GM21576 (cell line): ENCODE data around the gene APOBEC3F.
"Not testable (repeated sequence)": the region's sequence is repeated elsewhere in the genome, so short reads cannot be mapped to it uniquely, and the experiment has no call there.

Experiments
- ATAC-seq: cut with Tn5 transposase; IDR thresholded peaks from one replicate; pipeline ENCODE4 v1.9.1; 2021; ENCODE audit warnings: mild to moderate bottlenecking, moderate library complexity; ENCODE audit not compliant: unreplicated experiment

The APOBEC3F gene

DNA sequence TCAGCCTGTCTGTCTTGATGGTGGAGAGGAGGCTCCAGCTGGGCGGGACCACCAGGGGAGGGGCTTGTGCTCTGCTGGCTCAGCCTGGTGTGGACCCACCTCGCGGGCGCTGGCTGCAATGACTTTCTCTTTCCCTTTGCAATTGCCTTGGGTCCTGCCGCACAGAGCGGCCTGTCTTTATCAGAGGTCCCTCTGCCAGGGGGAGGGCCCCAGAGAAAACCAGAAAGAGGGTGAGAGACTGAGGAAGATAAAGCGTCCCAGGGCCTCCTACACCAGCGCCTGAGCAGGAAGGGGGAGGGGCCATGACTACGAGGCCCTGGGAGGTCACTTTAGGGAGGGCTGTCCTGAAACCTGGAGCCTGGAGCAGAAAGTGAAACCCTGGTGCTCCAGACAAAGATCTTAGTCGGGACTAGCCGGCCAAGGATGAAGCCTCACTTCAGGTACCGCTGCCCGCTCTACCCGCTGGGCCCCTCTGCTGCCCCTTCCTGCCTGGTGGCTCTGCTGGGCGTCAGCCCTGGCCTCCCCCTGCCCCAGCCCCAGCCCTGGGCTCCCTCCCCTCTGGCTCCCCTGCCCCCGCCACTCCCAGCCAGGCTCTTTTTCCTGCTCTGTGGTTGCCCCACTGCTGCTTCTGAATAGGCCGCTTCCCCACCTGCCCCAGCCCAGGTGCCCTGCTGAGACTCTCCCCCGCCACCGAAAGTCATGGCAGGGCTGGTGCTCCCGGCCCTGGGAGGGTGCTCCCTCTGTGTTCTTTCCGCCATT is at the start of gene APOBEC3F:
Gene APOBEC3F, plus strand, starts transcription at position 327 of the 759 bp plus-strand sequence. Its CDS starts 97 bp downstream, at position 424.
- peak; percentile 93 for ATAC-seq

DNA sequence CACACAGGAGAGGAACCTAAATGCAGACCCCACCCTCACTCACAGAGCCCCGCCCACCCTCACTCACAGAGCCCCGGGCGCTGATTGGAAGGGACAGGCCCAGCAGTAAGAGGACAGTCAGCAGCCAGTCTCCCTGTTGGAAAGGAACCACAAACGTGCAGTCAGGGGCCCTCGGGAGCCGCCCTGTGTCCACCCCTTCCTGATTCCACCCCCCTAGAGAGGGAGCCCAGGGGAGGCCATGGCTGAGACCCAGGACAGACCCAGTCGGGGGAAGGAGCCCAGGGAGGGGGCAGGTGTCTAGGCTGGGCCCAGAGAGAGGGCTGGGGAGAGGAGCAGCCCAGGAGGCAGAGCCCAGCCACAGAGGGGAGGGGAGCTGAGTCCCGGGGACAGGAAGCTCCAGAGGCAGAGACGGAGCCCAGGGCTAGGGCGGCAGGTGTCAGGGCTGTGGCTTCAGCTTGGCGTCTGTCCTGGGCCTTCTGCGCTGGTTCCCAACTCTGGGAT is 47.7 kb upstream of the APOBEC3F start:
- ATAC-seq = not testable (repeated sequence)

DNA sequence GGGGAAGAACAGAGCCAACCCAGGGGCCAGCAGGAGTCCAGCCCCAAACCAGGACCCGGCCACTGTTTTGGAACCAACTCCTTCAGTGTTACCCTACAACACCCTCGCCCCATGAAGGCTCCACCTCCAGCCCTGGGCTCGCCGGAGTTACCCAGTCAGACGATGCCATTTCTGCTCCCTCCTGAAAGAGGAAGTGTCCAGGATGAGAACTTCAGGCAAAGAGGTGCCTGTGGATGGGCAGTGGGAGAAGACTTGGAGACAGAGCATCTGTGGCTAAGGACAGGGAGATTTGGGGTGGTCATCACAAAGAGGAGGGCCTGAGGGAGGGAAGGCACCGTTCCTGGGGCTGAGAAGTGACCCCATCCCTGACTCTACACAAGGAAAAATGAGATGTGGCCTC is 44.6 kb upstream of the APOBEC3F start:
- no peak for ATAC-seq

DNA sequence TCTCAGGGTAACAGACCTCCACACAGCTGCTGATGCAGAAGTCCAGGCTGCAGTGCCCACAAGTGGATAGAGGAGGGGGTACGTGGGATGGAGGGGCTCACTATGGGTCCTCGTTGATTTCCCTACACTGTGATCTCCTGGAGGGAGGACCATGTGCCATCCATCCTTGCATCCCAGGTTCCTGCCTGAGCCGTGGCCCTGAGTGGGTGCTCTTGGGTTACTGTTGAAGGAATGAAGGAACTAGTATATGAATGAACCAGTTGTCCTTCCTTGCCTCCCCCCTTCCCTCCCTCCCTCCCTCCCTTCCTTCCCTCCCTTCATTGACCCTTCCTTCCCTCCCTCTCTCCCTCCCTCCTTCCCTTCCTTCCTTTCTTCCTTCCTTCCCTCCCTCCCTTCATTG is 43.1 kb upstream of the APOBEC3F start:
- ATAC-seq = no peak

DNA sequence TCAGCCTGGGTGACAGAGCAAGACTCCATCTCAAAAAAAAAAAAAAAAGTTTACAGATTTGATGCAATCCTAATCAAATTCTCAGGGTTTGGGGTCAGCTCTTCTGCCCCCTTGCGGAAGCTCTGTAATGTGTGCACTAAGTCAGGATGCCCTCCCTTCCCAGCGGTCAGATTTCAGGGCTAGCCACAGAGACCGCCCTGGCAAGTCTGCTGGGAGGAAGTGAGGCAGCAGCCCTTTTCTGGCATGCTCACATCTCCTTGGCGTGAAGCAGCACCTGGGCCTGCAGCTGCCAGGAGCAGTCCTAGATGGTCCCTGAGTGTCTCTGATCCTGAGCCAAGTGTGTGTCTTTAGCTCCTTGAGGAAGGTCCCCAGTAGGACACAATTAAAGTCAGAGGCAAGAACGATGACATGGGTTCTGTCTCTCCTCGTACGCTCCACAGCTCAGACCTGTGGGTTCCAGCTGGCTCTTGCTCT is 37.5 kb upstream of the APOBEC3F start:
- ATAC-seq = peak; percentile 60

DNA sequence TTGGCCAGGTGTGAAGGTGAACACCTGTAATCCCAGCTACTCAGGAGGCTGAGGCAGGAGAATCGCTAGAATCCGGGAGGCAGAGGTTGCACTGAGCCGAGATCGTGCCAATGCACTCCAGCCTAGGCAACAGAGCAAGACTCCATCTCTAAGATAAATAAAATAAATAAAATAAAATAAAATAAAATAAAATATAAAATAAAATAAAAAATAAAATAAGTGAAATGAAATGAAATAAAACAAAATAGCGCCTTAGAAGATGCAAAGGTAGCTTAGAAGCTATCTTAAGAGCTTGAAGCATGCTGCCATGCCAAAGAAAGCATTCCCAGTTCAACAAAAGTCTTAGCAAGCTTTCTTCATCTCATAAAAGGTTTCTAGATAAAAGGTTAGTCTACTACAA is 33.5 kb upstream of the APOBEC3F start:
- no peak for ATAC-seq

DNA sequence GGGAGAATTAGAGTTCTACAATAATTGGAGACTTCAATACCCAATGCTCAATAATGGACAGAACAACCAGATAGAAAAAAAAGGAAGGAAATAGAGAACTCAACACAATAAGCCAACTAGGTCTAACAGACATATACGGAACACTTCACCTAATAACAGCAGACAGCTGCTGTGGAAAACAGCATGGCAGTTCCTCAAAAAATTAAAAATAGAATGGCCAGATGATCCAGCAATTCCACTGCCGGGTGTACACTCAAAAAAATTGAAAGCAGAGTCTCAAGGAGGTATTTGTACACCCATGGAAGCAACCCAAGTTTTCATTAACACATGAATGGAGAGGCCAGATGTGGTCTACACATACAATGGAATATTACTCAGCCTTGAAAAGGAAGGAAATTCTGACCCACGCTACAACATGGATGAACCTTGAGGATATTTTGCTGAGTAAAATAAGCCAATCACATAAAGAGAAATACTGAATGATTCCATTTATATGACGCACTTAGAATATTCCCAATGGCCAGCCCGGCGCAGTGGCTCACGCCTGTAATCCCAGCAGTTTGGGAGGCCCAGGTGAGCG is 32.3 kb upstream of the APOBEC3F start:
- ATAC-seq = not testable (repeated sequence)

DNA sequence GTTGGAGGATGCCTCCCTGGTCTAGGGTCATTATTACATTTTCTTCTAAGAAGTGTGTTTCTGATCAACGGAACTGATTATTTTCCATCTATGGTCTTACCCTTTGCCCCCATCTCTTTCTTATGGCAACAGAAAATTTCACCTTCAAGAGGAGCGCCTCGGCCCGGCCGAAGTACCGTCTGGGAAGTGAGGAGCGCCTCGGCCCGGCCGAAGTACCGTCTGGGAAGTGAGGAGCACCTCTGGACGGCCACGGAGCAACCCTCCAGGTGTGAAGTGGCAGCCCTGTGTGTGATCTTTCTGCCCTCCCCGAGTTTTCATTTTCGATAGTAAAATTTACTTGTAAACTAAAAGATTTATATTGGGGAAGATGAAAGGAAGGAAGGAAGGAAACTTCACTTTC is 29.7 kb upstream of the APOBEC3F start:
- ATAC-seq = no peak

DNA sequence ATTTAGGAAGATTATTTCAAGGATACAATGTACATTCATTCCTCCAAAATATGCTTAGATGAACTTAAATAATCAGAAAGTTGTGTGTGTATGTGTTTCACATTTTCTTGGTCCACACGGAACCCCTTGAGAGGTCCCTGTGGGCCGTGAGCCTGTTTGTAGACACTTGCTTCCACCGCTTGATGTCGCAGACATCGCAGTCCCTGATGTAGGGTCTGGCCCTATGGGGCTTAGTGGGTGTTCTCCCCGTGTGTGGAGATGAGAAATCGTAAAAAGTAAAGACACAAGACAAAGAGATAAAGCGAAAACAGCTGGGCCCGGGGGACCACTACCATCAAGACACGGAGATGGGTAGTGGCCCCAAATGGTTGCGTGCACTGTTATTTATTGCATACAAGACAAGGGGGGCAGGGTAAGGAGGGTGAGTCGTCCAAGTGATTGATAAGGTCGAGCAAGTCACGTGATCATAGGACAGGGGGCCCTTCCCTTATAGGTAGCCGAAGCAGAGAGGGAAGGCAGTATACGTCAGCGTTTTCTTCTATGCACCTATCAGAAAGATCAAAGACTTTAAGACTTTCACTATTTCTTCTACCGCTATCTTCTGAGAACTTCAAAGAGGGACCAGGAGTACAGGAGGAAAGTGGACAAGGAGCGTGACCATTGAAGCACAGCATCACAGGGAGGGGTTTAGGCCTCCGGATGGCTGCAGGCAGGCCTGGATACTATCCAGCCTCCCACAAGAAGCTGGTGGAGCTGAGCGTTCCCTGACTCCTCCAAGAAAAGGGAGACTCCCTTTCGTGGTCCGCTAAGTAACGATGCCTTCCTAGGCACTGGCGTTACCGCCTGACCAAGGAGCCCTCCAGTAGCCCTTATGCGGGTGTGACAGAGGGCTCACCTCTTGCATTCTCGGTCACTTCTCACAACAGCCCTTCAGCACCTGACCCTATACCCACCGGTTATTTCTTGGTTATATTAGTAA is 27.8 kb upstream of the APOBEC3F start:
- no peak for ATAC-seq

DNA sequence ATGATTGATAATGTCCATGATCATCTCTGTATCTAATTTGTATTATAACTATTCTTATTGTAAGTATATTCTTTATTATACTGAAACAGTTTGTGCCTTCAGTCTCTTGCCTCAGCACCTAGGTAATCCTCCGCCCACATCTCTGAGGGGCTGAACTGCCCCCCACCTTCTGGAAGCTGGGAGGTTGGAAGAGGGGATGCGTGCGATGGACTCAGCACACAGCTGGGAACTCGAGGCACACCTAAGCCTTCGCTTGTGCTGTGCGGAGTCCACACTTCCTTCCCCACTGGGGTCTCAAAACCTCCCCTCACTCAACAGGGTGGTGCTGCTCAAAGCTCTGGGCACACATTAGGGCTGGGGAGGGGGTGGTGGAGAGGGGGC is 27.1 kb upstream of the APOBEC3F start:
- ATAC-seq = not testable (repeated sequence)

DNA sequence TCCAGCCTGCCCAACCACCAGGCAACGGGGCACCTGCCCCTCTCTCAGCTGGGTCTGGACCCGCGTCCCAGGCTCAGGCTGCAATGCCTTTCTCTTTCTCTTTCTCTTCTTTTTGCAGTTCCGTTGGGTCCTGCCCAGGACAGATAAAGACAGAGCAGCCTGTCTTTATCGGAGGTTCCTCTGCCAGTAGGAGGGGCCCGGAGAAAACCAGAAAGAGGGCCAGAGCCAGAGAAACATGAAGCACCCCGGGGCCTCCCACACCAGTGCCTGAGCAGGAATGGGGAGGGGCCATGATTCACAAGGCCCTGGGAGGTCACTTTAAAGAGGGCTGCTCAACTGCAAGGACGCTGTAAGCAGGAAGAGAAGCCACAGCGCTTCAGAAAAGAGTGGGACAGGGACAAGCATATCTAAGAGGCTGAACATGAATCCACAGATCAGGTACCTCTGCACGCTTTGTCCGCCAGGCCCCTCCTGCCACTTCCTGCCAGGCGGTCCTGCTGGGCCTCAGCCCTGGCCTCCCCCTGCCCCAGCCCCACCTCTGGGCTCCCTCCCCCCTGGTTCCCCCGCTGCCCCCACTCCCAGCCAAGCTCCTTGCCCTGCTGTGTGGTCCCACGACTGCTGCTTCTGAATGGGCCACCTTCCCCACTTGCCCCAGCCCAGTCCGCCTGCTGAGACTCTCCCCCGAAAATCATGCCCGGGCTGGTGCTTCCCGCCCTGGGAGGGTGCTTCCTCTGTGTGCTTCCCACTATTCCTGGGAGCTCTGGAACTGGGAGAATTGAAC is 26.5 kb upstream of the APOBEC3F start, which contains the start of gene APOBEC3C:
Gene APOBEC3C, plus strand, starts transcription at position 316 of the 781 bp plus-strand sequence. Its CDS starts 106 bp downstream, at position 422.
- peak; percentile 86 for ATAC-seq

DNA sequence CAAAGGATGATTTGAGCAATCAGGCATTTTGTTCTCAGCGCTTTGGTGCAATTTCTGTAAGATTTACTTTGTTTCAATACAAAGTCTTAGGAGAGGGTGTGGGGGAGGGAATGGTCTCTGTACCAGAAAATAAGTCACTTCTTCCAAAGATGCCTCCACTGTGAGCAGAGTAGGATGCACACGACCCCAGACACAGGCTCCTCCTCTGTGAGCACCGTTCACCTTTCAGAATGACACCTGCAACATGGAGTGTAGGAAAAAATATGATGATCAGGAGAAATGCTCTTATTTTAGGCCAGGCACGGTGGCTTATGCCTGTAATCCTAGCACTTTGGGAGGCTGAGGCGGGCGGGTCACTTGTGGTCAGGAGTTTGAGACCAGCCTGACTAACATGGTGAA is 25.9 kb upstream of the APOBEC3F start:
- ATAC-seq = not testable (repeated sequence)

DNA sequence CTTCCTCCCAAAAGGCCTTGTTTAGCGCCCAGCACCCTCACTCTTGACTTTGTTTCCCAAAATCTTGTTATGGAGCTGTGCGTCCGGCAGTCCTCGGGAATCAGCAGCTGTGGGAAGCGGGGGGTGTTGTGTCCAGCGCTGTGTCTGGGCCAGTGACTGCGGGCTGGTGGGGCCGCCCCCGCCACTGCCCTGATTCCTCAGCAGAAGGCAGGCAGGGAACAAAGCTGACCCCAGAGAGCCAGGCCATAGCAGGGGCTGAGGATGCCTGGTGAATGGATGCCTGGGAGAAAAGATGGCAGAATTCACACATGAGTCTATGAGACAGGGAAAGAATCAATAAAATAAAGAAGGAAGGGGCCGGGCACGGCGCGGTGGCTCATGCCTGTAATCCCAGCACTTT is 24.1 kb upstream of the APOBEC3F start:
- ATAC-seq = no peak

DNA sequence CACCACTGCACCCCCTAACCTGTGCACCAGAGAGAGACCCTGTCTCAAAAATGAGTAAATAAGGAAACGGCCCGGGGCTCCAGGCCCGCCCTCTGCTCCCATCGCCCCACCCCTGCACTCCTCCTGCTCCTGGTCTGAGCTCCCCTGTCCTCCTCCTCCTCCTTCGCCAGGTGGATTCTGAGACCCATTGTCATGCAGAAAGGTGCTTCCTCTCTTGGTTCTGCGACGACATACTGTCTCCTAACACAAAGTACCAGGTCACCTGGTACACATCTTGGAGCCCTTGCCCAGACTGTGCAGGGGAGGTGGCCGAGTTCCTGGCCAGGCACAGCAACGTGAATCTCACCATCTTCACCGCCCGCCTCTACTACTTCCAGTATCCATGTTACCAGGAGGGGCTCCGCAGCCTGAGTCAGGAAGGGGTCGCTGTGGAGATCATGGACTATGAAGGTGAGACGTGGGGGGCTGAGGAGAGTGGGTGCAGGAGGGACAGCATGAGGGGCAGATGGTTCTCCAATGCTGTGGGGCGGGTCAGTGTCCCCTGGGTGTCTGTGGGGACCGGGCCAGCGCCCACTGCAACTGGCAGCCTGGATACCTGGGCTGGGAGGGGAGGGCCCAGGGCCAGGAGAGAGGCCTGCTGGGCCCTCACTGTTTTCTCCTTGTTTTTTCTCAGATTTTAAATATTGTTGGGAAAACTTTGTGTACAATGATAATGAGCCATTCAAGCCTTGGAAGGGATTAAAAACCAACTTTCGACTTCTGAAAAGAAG is 22.9 kb upstream of the APOBEC3F start:
- no peak for ATAC-seq

DNA sequence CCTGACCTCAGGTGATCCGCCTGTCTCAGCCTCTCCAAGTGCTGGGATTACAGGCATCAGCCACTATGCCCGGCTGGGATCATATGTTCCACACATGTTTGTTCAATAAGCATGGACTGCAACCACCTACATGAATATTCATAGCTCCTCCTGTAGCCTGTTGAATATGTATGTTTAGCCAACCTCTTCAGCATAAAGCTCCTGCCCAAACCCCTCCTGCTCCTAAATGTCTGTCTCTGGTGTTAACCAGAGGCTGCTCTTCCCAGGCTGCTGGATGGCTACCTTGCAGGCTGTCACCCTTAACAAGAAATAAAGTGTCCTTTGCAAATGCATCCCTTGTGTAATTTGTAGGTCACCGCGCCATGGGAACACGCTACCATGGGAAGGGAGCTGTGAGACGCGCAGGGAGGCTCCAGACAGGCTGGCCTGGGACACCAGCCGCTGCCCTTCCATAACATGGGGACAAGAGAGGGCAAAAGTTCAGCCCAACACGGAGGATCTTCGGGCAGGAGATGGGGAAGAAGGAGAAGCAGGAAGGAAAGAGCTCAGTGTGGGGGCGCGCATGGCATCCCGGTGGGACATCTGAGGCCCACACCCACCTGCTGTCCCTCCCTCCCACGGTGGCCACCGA is 20.5 kb upstream of the APOBEC3F start:
- peak; percentile 10 for ATAC-seq

DNA sequence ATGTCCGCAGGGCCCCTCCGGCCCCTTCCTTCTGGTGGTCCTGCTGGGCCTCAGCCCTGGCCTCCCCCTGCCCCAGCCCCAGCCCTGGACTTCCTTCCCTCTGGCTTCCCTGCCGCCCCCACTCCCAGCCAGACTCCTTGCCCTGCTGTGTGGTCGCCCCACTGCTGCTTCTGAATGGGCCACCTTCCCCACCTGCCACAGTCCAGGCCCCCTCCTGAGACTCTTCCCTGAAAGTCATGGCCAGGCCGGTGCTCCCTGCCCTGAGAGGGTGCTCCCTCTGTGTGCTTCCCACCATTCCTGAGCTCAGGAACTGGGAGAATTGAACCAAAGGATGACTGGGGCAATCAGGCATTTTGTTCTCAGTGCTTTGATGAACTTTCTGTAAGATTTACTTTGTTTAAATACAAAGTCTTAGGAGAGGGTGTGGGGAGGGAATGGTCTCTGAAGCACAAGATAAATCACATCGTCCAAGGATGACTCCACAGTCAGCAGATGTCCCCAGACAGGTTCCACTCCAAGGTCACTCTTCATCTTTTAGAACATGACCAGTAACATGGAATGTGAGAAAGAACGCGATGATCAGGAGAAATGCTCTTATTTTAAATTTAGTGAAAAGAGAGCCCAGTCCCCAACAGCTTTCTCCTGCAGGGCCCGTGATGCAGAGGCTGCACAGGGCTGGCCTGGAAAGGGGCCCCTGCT is 19.0 kb upstream of the APOBEC3F start:
- ATAC-seq = no peak

DNA sequence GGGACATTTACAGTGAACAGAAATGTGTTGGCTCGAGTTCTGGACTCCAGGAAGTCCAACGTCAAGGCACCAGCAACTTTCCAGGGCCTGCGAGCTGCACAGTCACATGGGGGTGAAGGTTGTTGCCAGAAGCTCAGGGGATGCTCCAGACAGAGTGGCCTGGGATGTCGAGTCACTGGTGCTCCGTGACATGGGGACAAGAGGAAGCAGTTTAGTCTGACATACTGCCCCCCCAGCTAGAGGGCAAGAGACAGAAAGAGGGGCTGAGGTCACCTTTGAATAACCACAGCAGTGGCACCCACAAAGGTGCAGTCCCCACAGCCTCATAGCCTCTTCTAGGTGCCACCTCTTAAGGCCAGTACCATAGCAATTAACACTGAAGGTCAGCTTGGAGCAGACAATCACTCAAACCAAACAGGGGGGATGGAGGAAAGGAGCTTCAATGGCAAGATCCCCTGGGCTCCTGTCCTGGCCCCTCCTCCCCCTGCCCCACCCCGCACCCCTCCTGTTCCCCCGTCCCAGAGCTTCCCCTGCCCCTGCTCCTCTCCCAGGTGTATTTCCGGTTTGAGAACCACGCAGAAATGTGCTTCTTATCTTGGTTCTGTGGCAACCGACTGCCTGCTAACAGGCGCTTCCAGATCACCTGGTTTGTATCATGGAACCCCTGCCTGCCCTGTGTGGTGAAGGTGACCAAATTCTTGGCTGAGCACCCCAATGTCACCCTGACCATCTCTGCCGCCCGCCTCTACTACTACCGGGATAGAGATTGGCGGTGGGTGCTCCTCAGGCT is 15.9 kb upstream of the APOBEC3F start:
- ATAC-seq = no peak
